ENCODE measurements around the gene MPP7. TPM values are rescaled to one million over a fixed set of nuclear protein-coding genes. Genes with fewer than 3 reads are reported as not detected.

The MPP7 gene
- total and polyA plus RNA-seq, 8 donors = 11.9 to 38.3 (median 14.4) TPM

- Histone ChIP-seq H3K27me3 (no peaks in the 10 kb centered on the region), H3K4me1 (peaks cover 0 to 13% of the 10 kb centered on the region in 2 donors), H3K9me3 (no peaks in the 10 kb centered on the region), H3K27ac (no peak overlapping the region), H3K4me3 (no peak overlapping the region), H3K36me3 (no peaks in the 10 kb centered on the region)
- TF ChIP-seq CTCF (IDR thresholded peaks at IDR 0.05) = no peak
- intact Hi-C loops (cut with DNase I) = no loop called here
- ATAC-seq (no peak), DNase-seq (no peak)
Observed at GRCh38 chr10:28278842-28279241, 24.0 kb downstream of the MPP7 start.

GRCh38 chr10:28276384-28276783 lies 26.5 kb downstream of the MPP7 start:
- H3K27ac ChIP-seq = no peak overlapping the region
- no peaks in the 10 kb centered on the region for H3K27me3 ChIP-seq
- no peaks in the 10 kb centered on the region for H3K36me3 ChIP-seq
- H3K9me3 ChIP-seq = no peaks in the 10 kb centered on the region
- H3K4me3 ChIP-seq = no peak overlapping the region
- ATAC-seq (no peak), DNase-seq (no peak)
- H3K4me1 ChIP-seq = peaks cover 3 to 12% of the 10 kb centered on the region in 2 donors
- intact Hi-C loops (cut with DNase I) = no loop called here
- no peak for TF ChIP-seq CTCF (IDR thresholded peaks at IDR 0.05)

GRCh38 chr10:28274475-28274874 lies 28.4 kb downstream of the MPP7 start:
- Histone ChIP-seq H3K9me3 (no peaks in the 10 kb centered on the region), H3K4me3 (no peak overlapping the region), H3K4me1 (peaks cover 3 to 10% of the 10 kb centered on the region in 2 donors), H3K36me3 (no peaks in the 10 kb centered on the region), H3K27ac (no peak overlapping the region), H3K27me3 (no peaks in the 10 kb centered on the region)
- DNase-seq = no peak
- intact Hi-C loops (cut with DNase I) = no loop called here
- no peak for ATAC-seq
- TF ChIP-seq CTCF (IDR thresholded peaks at IDR 0.05) = no peak

- DNase-seq = no peak
- no peak overlapping the region for H3K4me3 ChIP-seq
- peak; percentile 47 for ATAC-seq
- H3K36me3 ChIP-seq = no peaks in the 10 kb centered on the region
- H3K27ac ChIP-seq = no peak overlapping the region
- intact Hi-C loops (cut with DNase I) = no loop called here
- no peak for TF ChIP-seq CTCF (IDR thresholded peaks at IDR 0.05)
- no peaks in the 10 kb centered on the region for H3K27me3 ChIP-seq
- no peaks in the 10 kb centered on the region for H3K9me3 ChIP-seq
- peaks cover 3 to 7% of the 10 kb centered on the region in 2 donors for H3K4me1 ChIP-seq
Observed at GRCh38 chr10:28273343-28273742, 29.5 kb downstream of the MPP7 start.

GRCh38 chr10:28269842-28270456 lies 32.9 kb downstream of the MPP7 start:
- DNase-seq = no peak
- H3K4me1 ChIP-seq = peaks cover 3 to 7% of the 10 kb centered on the region in 2 donors
- intact Hi-C loops (cut with DNase I) = no loop called here
- ATAC-seq = no peak
- H3K27ac ChIP-seq = no peak overlapping the region
- no peaks in the 10 kb centered on the region for H3K27me3 ChIP-seq
- no peak overlapping the region for H3K4me3 ChIP-seq
- no peak for TF ChIP-seq CTCF (IDR thresholded peaks at IDR 0.05)
- no peaks in the 10 kb centered on the region for H3K36me3 ChIP-seq
- H3K9me3 ChIP-seq = no peaks in the 10 kb centered on the region
